GM19455 (cell line): ENCODE data around the gene UBE4A.

Source experiments
- ATAC-seq: cut with Tn5 transposase; IDR thresholded peaks from one replicate; pipeline ENCODE4 v1.9.1; 2021; ENCODE audit not compliant: unreplicated experiment

The UBE4A gene

DNA sequence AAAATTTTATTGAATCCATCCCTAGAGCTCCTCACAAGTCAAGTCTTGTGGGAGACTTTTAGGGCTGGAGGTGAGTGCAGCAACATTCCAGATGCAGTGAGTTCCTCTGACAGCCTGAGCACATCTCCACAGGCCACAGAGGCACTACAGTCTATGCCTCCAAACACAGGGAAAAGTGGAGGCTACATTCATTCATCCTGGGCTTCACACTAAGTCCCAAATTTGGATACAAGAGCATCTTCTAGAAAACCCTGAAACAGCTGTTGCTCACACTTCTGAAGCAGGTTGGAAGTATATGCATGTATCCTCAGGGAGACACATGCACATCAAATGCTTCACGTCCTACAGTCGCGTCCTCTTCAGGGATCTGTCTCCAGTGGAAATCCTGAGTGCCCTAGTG, 18.1 kb upstream of the UBE4A start:
- no peak for ATAC-seq

- no peak for ATAC-seq
Observed at GRCh38 chr11:118341815-118342489, 17.4 kb upstream of the UBE4A start.

DNA sequence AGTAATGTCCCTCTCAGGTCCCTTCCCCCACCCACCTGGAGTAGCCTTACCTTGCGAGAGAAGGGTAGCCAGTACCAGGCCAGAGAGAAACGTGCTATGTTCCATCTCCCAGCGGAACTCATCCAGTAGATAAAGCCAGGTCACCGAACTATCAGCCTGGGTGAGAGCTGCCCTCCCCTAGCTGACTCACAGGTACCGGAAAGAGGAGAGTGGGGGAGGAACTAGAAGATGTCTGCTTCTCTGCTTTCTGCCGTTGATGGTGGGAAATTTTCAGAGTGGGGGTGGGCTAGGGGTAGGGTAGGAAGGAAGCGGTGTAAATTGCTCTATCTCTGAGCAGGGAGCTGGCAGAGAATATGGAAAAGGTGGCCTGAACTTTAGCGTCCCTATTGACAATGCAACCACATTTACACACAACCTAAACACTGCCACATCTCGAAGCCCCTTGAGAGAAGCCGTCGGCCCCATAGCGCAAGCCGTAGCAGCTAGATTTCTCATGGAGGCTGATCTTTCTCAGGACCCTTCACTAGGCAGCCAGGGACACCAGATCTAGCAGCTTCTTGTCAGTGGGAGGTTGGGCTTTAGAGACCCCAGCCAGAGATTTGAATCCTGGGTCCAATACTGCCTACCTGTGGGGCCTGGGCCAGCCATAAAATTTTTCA, 16.8 kb upstream of the UBE4A start, which contains the start of gene CD3D:
Gene CD3D (minus strand): TSS at position 203 of the 659 bp plus-strand sequence. CDS start 98 bp downstream, at position 105.
- ATAC-seq, result no peak

DNA sequence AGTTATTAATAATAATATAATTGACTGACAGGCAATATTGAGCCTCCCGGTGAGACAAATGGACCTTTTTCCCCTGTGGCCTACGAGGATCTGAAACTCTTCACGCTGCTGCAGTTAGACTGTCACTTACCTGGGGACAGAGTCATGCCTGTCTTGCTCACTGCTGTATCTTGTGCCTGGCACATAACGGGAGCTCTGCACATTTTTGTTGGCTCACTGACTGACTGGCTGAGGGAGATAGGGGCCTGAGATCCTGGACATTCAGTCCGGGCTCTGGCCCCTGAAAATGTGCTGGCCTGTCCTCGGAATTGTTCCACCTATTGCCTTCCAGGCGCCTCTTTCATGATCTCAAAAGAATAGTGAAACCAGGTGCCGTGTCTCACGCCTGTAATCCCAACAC, 16.2 kb upstream of the UBE4A start:
- no peak for ATAC-seq

DNA sequence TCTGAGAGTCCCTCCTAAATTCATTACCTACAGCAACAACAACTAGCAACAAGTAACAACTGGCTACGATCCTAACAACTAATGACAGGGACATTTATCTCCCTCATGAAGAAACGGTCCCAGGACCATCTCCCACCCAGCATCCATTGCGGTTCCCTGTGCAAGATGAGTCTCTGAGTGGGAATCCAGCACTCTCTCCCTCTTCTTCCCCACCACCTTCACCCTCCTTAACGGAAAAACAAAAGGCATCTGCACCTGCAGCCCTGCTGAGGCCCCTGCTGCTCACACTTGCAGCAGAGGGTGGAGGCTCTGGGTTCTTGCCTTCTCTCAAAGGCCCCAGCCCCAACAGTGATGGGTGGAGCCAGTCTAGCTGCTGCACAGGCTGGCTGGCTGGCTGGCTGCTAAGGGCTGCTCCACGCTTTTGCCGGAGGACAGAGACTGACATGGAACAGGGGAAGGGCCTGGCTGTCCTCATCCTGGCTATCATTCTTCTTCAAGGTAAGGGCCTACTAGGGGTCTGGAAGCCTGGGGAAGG, 15.4 kb upstream of the UBE4A start, which contains the start of gene CD3G:
Gene CD3G (plus strand): TSS at position 364 of the 535 bp plus-strand sequence. CDS start 80 bp downstream, at position 444.
- no peak for ATAC-seq

DNA sequence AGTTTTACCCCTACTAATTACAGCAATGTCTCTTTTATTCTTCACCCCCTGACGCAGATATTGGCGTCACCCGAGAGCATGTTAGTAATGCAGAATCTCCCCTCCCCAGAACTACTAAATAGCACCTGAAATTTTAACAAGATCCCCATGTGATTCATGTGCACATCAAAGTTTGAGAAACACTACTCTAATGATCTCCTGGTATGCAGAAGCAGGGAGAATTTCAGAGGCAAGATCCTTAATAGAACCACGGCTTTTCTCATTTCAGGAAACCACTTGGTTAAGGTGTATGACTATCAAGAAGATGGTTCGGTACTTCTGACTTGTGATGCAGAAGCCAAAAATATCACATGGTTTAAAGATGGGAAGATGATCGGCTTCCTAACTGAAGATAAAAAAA, 9.9 kb upstream of the UBE4A start:
- no peak for ATAC-seq

GRCh38 chr11:118353084-118353710, 6.2 kb upstream of the UBE4A start:
- ATAC-seq, result no peak

GRCh38 chr11:118358071-118358470, 1.3 kb upstream of the UBE4A start:
- no peak for ATAC-seq

GRCh38 chr11:118364956-118365615, 5.7 kb downstream of the UBE4A start:
- no peak for ATAC-seq

- ATAC-seq, result no peak
Observed at GRCh38 chr11:118366287-118366686, 6.9 kb downstream of the UBE4A start.

GRCh38 chr11:118370774-118371173, 11.4 kb downstream of the UBE4A start:
- no peak for ATAC-seq

- ATAC-seq, result no peak
Observed at GRCh38 chr11:118373263-118373662, 13.9 kb downstream of the UBE4A start.

DNA sequence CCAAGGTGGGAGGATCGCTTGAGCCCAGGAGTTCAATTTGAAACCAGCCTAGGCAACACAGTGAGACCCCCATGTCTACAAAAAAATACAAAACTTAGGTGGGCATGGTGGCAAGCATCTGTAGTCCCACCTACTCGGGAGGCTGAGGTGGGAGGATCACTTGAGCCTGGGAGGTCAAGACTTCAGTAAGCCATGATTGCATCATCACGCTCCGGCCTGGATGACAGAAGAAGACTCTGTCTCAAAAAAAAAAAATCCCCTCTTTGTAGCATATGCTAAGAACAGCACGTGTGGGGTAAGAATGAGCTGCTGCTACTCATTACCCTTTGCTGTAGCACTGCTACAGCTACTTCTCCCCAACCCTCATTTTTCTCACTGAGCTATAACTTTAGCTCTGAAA, 14.5 kb downstream of the UBE4A start:
- no peak for ATAC-seq

DNA sequence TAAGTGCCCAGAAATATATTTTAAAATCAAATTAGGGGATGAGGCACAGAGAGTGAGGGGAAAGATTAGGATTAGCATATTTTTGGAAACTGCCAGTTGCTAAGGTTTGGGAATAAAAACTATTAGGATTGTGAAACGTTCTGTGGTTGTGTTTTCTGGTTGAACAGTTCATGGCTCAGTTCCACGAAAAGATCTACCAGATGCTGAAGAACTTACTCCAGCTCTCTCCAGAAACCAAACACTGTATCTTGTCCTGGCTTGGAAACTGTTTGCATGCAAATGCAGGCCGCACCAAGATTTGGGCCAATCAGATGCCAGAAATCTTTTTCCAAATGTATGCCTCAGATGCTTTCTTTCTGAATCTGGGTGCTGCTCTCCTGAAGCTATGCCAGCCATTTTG, 15.3 kb downstream of the UBE4A start:
- no peak for ATAC-seq

GRCh38 chr11:118375978-118376377, 16.6 kb downstream of the UBE4A start:
- no peak for ATAC-seq

- ATAC-seq, result no peak
Observed at GRCh38 chr11:118379497-118379896, 20.1 kb downstream of the UBE4A start.

DNA sequence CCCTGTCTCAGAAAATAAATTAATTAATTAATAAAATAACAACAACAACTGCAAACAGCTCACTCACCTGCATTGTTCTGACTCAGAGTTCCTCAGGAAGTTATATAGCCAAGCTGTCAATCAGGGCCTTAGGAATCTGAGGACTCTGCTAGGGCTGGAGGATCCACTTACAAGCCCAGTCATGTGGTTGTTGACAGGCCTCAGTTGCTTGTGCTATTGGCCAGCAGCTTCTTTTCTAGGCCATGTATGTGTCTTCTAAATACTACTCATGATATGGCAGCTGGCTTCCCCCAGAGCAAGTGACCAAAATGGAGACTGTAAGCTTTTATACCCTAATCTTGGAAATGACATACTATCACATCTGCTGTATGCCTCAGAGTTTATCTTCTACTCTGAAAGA, 21.2 kb downstream of the UBE4A start:
- ATAC-seq, result no peak

DNA sequence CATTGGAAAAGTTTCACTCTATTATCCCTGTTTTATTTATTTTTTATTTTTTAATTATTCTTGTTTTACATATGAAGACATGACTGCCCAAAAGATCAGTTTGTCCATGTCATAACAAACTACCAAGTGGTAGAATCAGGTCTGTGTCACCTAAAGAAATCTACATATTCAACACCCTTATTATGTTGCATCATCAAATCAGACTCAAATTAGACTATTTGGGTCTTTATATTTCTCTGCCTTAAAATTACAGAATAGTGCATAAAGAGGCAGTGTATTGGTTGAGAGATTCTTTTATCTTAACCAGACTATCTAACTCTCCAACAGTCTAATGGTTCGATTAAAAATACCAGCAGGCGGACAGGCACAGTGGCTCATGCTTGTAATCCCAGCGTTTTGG, 23.6 kb downstream of the UBE4A start:
- ATAC-seq, result no peak

GRCh38 chr11:118383657-118384056, 24.3 kb downstream of the UBE4A start:
- ATAC-seq, result no peak

DNA sequence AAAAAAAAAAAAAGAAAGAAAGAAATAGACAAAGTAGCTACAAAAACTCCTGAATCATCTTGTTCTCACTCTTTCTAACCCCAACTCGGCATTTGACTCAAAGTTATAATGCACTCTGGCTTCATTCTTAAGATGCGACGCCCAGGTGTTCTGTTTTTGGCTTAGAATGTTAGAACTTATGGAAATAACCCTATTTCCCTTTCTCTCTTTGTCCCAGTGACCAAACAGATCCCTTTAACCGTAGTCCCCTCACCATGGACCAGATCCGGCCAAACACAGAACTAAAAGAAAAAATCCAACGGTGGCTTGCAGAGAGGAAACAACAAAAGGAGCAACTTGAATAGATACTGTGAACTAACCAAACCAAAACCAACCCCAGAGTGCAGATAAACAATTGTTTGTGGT, 36.7 kb downstream of the UBE4A start:
- ATAC-seq, result no peak

- ATAC-seq, result no peak
Observed at GRCh38 chr11:118397448-118397847, 38.0 kb downstream of the UBE4A start.
